Ovary (tissue), 9 donors: ENCODE data around the gene EPHA5. TPM values are rescaled to one million over a fixed set of nuclear protein-coding genes. Genes with fewer than 3 reads are reported as not detected.

Experiments
- DNase-seq, 5 donors: peaks; one replicate each; pipeline ENCODE4 v3.0.0-alpha.2; 2019 to 2020
- H3K27ac ChIP-seq, 2 donors: fragments of 200-600 bp; one replicate each; pipeline versions ENCODE4 v1.5.1 to v1.8.0; 2019 to 2022
- H3K27me3 ChIP-seq: fragments of 200-600 bp; one replicate; pipeline ENCODE4 v1.8.0; 2022
- H3K36me3 ChIP-seq: fragments of 200-600 bp; sonication (generic); one replicate; pipeline ENCODE4 v1.5.1; 2019
- H3K4me1 ChIP-seq: one replicate; pipeline ENCODE4 v1.8.1; 2013; ENCODE audit warnings: mild to moderate bottlenecking, moderate library complexity; ENCODE audit not compliant: insufficient read depth
- H3K4me3 ChIP-seq: fragments of 200-600 bp; sonication (generic); one replicate; pipeline ENCODE4 v1.5.1; 2017
- H3K9me3 ChIP-seq, 2 donors: fragments of 200-600 bp in 1 of 2; sonication (generic) in 1 of 2; one replicate each; pipeline versions ENCODE4 v1.5.1 to v1.8.1; 2013 to 2019; ENCODE audit warnings: mild to moderate bottlenecking in 1 of 2, moderate library complexity in 1 of 2
- CTCF ChIP-seq, 3 donors: fragments of 450-650 bp in 2 of 3; fragments of 200-600 bp in 1 of 3; IDR thresholded peaks; one replicate each; pipeline versions ENCODE4 v1.5.1 to v1.8.0; 2016 to 2022; ENCODE audit warnings: antibody characterized with exemption in 3 of 3, mild to moderate bottlenecking in 1 of 3
- EP300 ChIP-seq: sonication (generic); formaldehyde crosslinking; IDR thresholded peaks from one replicate; pipeline ENCODE4 v1.6.1; 2017; ENCODE audit warnings: antibody characterized with exemption
- POLR2A ChIP-seq: fragments of 450-650 bp; IDR thresholded peaks from one replicate; pipeline ENCODE4 v1.6.1; 2017; ENCODE audit warnings: antibody characterized with exemption, mild to moderate bottlenecking, moderate library complexity
- WGBS, 3 donors: extraction: QIAGEN DNeasy Blood & Tissue Kit in 1 of 3; methylation state at CpG; one replicate each; pipeline versions ENCODE4 v1.1.5 to v1.1.7; 2013 to 2017; 5-methylcytosine and 5-hydroxymethylcytosine counted together
- intact Hi-C, 4 donors: fragments of 100-400 bp; cut with DNase I; formaldehyde crosslinking; loops; one replicate each; pipeline versions ENCODE4 v1.11.0 to v1.15.1; 2022 to 2023
- polyA plus RNA-seq, 2 donors: library from polyadenylated mRNA; stranded (reverse); fragments of 200-250 nt in 1 of 2; fragments of 350-450 nt in 1 of 2; fragmentation: Illumina TruSeq in 1 of 2; extraction: RNeasy Lipid Tissue Mini Kit (QIAGEN cat#74804) in 1 of 2; gene quantifications; one replicate each; pipeline ENCODE4 v1.2.3, GENCODE V29; 2013 to 2014
- total RNA-seq, 7 donors: library from RNA; depleted of rRNA in 2 of 7; stranded (reverse); fragments of >200 nt in 2 of 7; fragmentation: NEBNext Ultra II Directional in 3 of 7; extraction: Animal tissue kit (Norgen Biotek cat#: 25700) in 3 of 7; gene quantifications; one replicate each; pipeline versions ENCODE4 v1.1.0 to v1.2.4, GENCODE V29; 2016 to 2023
- donor health status: DM: no; HTN: no; CAD: no; lungs with moderate emphysema.
- donor health status: DM: no; HTN: no; CAD: no.
- donor health status: Bipolar disorder and iron deficiency.
- donor health status: DM: yes; HTN: yes; CAD: no.
- donor health status: DM: no; HTN: no; CAD: no.
- donor health status: DM: yes; HTN: yes; CAD: no.

EPHA5 gene
- total and polyA plus RNA-seq, 9 donors, result 0.29 to 5.6 (median 1.6) TPM

- WGBS, 3 donors, result 53 to 69% (median 66%) methylated on average over 3 of the region's 3 CpGs
- DNase-seq, result no peak
- H3K27ac ChIP-seq, result no peak overlapping the region
- TF ChIP-seq CTCF (IDR thresholded peaks at IDR 0.05), result no peak
- no peak for TF ChIP-seq EP300
- no peak for TF ChIP-seq POLR2A
- H3K4me1 ChIP-seq, result no peaks in the 10 kb centered on the region
- H3K36me3 ChIP-seq, result no peaks in the 10 kb centered on the region
- H3K4me3 ChIP-seq, result no peak overlapping the region
- intact Hi-C loops, result no loop called here
- no peaks in the 10 kb centered on the region for H3K9me3 ChIP-seq
- H3K27me3 ChIP-seq, result no peaks in the 10 kb centered on the region
Observed at GRCh38 chr4:65287071-65287470, 383.2 kb downstream of the EPHA5 start.
